Measurements from ENCODE around the gene RBM14.

DNA sequence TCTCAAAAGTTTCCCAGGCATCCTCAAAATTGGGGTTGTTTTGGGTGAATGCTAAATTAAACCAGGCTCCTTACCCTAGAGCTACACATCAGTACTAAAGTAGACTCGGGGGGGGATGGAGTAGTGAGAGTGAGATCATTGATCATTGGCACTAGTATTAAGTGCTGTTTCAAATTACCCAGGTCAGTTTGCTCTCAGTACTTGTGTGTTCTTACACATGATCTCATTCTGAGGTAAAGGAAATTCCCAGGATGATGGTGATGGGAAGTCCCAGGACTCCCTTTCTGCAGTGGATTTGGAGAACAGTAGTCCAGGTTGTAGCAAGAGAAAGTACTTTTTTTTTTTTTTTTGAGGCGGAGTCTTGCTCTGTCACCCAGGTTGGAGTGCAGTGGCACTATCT lies 34.6 kb downstream of the RBM14 start:
- TF ChIP-seq POLR2A (IDR thresholded peaks at IDR 0.05): no peak
- TF ChIP-seq, protein P1, sequence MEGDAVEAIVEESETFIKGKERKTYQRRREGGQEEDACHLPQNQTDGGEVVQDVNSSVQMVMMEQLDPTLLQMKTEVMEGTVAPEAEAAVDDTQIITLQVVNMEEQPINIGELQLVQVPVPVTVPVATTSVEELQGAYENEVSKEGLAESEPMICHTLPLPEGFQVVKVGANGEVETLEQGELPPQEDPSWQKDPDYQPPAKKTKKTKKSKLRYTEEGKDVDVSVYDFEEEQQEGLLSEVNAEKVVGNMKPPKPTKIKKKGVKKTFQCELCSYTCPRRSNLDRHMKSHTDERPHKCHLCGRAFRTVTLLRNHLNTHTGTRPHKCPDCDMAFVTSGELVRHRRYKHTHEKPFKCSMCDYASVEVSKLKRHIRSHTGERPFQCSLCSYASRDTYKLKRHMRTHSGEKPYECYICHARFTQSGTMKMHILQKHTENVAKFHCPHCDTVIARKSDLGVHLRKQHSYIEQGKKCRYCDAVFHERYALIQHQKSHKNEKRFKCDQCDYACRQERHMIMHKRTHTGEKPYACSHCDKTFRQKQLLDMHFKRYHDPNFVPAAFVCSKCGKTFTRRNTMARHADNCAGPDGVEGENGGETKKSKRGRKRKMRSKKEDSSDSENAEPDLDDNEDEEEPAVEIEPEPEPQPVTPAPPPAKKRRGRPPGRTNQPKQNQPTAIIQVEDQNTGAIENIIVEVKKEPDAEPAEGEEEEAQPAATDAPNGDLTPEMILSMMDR (IDR thresholded peaks at IDR 0.05): no peak

All from breast epithelium (tissue), 3 donors.